Thyroid gland (tissue), 4 donors: Measurements from ENCODE around the gene MAP7D3. TPM values are rescaled to one million over a fixed set of nuclear protein-coding genes. Genes with fewer than 3 reads are reported as not detected.
A peak's percentile ranks its signal among the peaks of the same experiment; 100 is the strongest.

Experiments
- DNase-seq, 2 donors: peaks; one replicate each; pipeline ENCODE4 v3.0.0-alpha.2; 2019
- H3K27ac ChIP-seq, 3 donors: fragments of 200-600 bp; sonication (generic); 1 replicate in 2 of 3; 2 replicates in 1 of 3; pipeline ENCODE4 v1.5.1; 2016 to 2019; ENCODE audit warnings: mild to moderate bottlenecking in 1 of 3, moderate library complexity in 1 of 3
- H3K27me3 ChIP-seq: fragments of 200-600 bp; sonication (generic); one replicate; pipeline ENCODE4 v1.5.1; 2019
- H3K36me3 ChIP-seq, 2 donors: fragments of 200-600 bp; sonication (generic); one replicate each; pipeline ENCODE4 v1.5.1; 2016 to 2019
- H3K4me1 ChIP-seq, 2 donors: fragments of 200-600 bp; sonication (generic); one replicate each; pipeline ENCODE4 v1.5.1; 2017 to 2019
- H3K4me3 ChIP-seq, 3 donors: fragments of 200-600 bp; sonication (generic); replicated peaks in 1 of 3; 1 replicate in 2 of 3; 2 replicates in 1 of 3; pipeline ENCODE4 v1.5.1; 2016; ENCODE audit warnings: mild to moderate bottlenecking in 1 of 3
- H3K9me3 ChIP-seq: fragments of 200-600 bp; sonication (generic); one replicate; pipeline ENCODE4 v1.5.1; 2017
- CTCF ChIP-seq, 6 experiments: fragments of 200-600 bp in 3 of 6; fragments of 450-650 bp in 3 of 6; sonication (generic) in 3 of 6; IDR thresholded peaks; one replicate each; pipeline ENCODE4 v1.5.1; 2016 to 2019; ENCODE audit warnings: antibody characterized with exemption in 6 of 6, mild to moderate bottlenecking in 2 of 6, inconsistent platforms in 1 of 6, moderate library complexity in 1 of 6
- POLR2A ChIP-seq, 2 donors: fragments of 450-650 bp; IDR thresholded peaks; one replicate each; pipeline ENCODE4 v1.6.1; 2017; ENCODE audit warnings: antibody characterized with exemption in 2 of 2, mild to moderate bottlenecking in 2 of 2, moderate library complexity in 1 of 2
- WGBS, 2 donors: methylation state at CpG; one replicate each; pipeline ENCODE4 v1.1.5; 2017; 5-methylcytosine and 5-hydroxymethylcytosine counted together
- intact Hi-C: fragments of 100-400 bp; cut with DNase I; formaldehyde crosslinking; loops from one replicate; pipeline ENCODE4 v1.15.1; 2023
- total RNA-seq, 4 donors: library from RNA; depleted of rRNA; stranded (reverse); fragments of >200 nt; gene quantifications; one replicate each; pipeline ENCODE4 v1.2.3, GENCODE V29; 2016

The MAP7D3 gene
- total RNA-seq, 4 donors from 2014 or later = 13.8 to 22.2 (median 14.6) TPM

- Histone ChIP-seq H3K27ac (no peak overlapping the region), H3K4me3 (no peak overlapping the region), H3K36me3 (peaks cover 0 to 5% of the 10 kb centered on the region in 2 donors), H3K4me1 (no peaks in the 10 kb centered on the region), H3K27me3 (no peaks in the 10 kb centered on the region), H3K9me3 (no peaks in the 10 kb centered on the region)
- TF ChIP-seq CTCF (IDR thresholded peaks at IDR 0.05) = no peak
- intact Hi-C loops = no loop called here
- DNase-seq = no peak
- 95 to 96% methylated on average over 5 of the region's 5 CpGs for WGBS, 2 donors
Measured at GRCh38 chrX:136219893-136220292, 31.3 kb downstream of the MAP7D3 start.

- intact Hi-C loops = no loop called here
Measured at GRCh38 chrX:136215559-136215958, 35.6 kb downstream of the MAP7D3 start.

DNA sequence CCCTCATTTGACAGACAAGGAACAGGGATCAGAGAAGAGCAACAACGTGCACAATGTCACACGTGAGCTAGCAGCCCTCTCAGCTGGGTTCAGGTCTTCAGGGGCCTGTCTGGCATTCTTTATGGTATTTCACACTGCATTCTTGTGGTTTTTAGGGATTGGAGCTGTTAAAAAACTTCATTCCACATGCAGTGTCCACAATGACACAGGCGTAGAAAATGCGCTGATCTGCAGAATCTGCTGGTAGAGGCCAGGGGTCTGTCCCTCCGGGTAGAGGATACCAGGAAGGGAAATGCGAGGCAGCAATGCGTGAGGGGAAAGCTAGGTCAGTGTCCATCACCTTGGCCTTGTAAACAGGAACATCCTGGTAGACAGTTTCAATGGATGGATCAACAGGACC, 36.6 kb downstream of the MAP7D3 start:
- Histone ChIP-seq H3K4me3 (no peak overlapping the region), H3K36me3 (no peaks in the 10 kb centered on the region), H3K4me1 (peaks cover 0 to 32% of the 10 kb centered on the region in 2 donors), H3K27me3 (no peaks in the 10 kb centered on the region), H3K9me3 (no peaks in the 10 kb centered on the region), H3K27ac (peak overlapping the region in 2 of 3 donors; percentile 62 to 90)
- 42 to 49% methylated on average over 6 to 7 of the region's 7 CpGs for WGBS, 2 donors
- DNase-seq = peak in 1 of 2 donors; percentile 15
- no peak for TF ChIP-seq POLR2A (IDR thresholded peaks at IDR 0.05)
- no peak for TF ChIP-seq CTCF (IDR thresholded peaks at IDR 0.05)
- intact Hi-C loops = no loop called here

More at GRCh38 chrX:136215559-136215958, 35.6 kb downstream of the MAP7D3 start:
- no peaks in the 10 kb centered on the region for H3K9me3 ChIP-seq
- H3K4me1 ChIP-seq = peaks cover 0 to 23% of the 10 kb centered on the region in 2 donors
- no peaks in the 10 kb centered on the region for H3K27me3 ChIP-seq
- no peaks in the 10 kb centered on the region for H3K36me3 ChIP-seq
- no peak for DNase-seq
- H3K27ac ChIP-seq = peak overlapping the region in 2 of 3 donors; percentile 19 to 90
- TF ChIP-seq CTCF (IDR thresholded peaks at IDR 0.05) (no peak), POLR2A (IDR thresholded peaks at IDR 0.05) (no peak)
- no peak overlapping the region for H3K4me3 ChIP-seq

- H3K9me3 ChIP-seq = no peaks in the 10 kb centered on the region
Measured at GRCh38 chrX:136212557-136213111, 38.6 kb downstream of the MAP7D3 start.

More at GRCh38 chrX:136212557-136213111, 38.6 kb downstream of the MAP7D3 start:
- H3K27ac ChIP-seq = peak overlapping the region in 2 of 3 donors; percentile 62 to 90
- peak in 1 of 2 donors; percentile 42 for DNase-seq
- 76 to 82% methylated on average over 15 to 17 of the region's 17 CpGs for WGBS, 2 donors
- no peak overlapping the region for H3K4me3 ChIP-seq
- intact Hi-C loops = no loop called here
- peaks cover 6 to 48% of the 10 kb centered on the region in 2 donors for H3K4me1 ChIP-seq
- peaks cover 0 to 6% of the 10 kb centered on the region in 2 donors for H3K36me3 ChIP-seq
- H3K27me3 ChIP-seq = no peaks in the 10 kb centered on the region
- no peak for TF ChIP-seq CTCF (IDR thresholded peaks at IDR 0.05)
- TF ChIP-seq POLR2A (IDR thresholded peaks at IDR 0.05) = no peak
